Natural killer cell (primary cell): Measurements from ENCODE around the gene PRDM1. TPM values are rescaled to one million over a fixed set of nuclear protein-coding genes. Genes with fewer than 3 reads are reported as not detected.

Experiments used
- ATAC-seq, 3 donors: fragments of 150-1000 bp in 2 of 3; fragments of 200-7000 bp in 1 of 3; cut with Tn5 transposase; 1 replicate in 1 of 3; 2 replicates in 2 of 3; pipeline ENCODE4 v1.10.0; 2021; ENCODE audit warnings: mild to moderate bottlenecking in 2 of 3, moderate library complexity in 2 of 3
- DNase-seq, 2 donors: peaks; one replicate each; pipeline versions ENCODE4 v3.0.0 to v3.0.0-alpha.2; 2013 to 2021; ENCODE audit warnings: mixed read lengths in 1 of 2
- H3K27ac ChIP-seq: one replicate; pipeline ENCODE4 v1.5.1; 2013; ENCODE audit warnings: mild to moderate bottlenecking, low read length
- H3K27me3 ChIP-seq: one replicate; pipeline ENCODE4 v1.6.1; 2013; ENCODE audit warnings: low read length; ENCODE audit not compliant: control insufficient read depth, insufficient read depth
- H3K36me3 ChIP-seq: one replicate; pipeline ENCODE4 v1.6.1; 2013; ENCODE audit warnings: low read length; ENCODE audit not compliant: control insufficient read depth, insufficient read depth
- H3K4me1 ChIP-seq: one replicate; pipeline ENCODE4 v1.6.1; 2013; ENCODE audit warnings: low read length; ENCODE audit not compliant: control insufficient read depth, insufficient read depth
- H3K4me3 ChIP-seq: one replicate; pipeline ENCODE4 v1.5.1; 2013; ENCODE audit warnings: low read length
- H3K9me3 ChIP-seq: one replicate; pipeline ENCODE4 v1.6.1; 2013; ENCODE audit warnings: low read length; ENCODE audit not compliant: control insufficient read depth, insufficient read depth
- H3K27ac Mint-ChIP-seq, 2 donors: one replicate each; pipeline ENCODE4 v1.8.0; 2022; ENCODE audit warnings: mild to moderate bottlenecking in 2 of 2, mixed read lengths in 2 of 2, moderate library complexity in 1 of 2
- H3K27me3 Mint-ChIP-seq, 2 donors: one replicate each; pipeline ENCODE4 v1.8.0; 2022; ENCODE audit warnings: low read depth in 2 of 2, mixed read lengths in 2 of 2
- H3K36me3 Mint-ChIP-seq: one replicate; pipeline ENCODE4 v1.8.0; 2022; ENCODE audit warnings: mixed read lengths
- H3K4me1 Mint-ChIP-seq, 2 donors: one replicate each; pipeline ENCODE4 v1.8.0; 2022; ENCODE audit warnings: mixed read lengths in 2 of 2
- H3K4me3 Mint-ChIP-seq: one replicate; pipeline ENCODE4 v1.8.0; 2022; ENCODE audit warnings: mild to moderate bottlenecking, moderate library complexity, mixed read lengths
- H3K9me3 Mint-ChIP-seq, 2 donors: one replicate each; pipeline ENCODE4 v1.8.0; 2022; ENCODE audit warnings: mixed read lengths in 2 of 2
- WGBS: methylation state at CpG from one replicate; pipeline ENCODE4 v1.1.7; 2013; ENCODE audit warnings: missing lambda C conversion rate; ENCODE audit not compliant: insufficient coverage; 5-methylcytosine and 5-hydroxymethylcytosine counted together
- intact Hi-C: fragments of 100-400 bp; cut with micrococcal nuclease; formaldehyde crosslinking; loops from one replicate; pipeline ENCODE4 v1.14.2; 2022
- total RNA-seq, 4 donors: library from RNA; stranded (reverse); fragments of 120-200 nt in 1 of 4; gene quantifications; one replicate each; pipeline versions ENCODE4 v1.2.3 to v1.2.4, GENCODE V29; 2013 to 2022
- TF ChIP-seq, protein P1 (sequence below): fragments of 200-600 bp; IDR thresholded peaks from one replicate; pipeline ENCODE4 v1.8.0; 2022; ENCODE audit warnings: antibody characterized with exemption

Gene PRDM1
- total RNA-seq, 3 donors from 2014 or later (not counting 1 experiment from before 2014, with no cell fraction given) = 165 to 180 (median 177) TPM

DNA sequence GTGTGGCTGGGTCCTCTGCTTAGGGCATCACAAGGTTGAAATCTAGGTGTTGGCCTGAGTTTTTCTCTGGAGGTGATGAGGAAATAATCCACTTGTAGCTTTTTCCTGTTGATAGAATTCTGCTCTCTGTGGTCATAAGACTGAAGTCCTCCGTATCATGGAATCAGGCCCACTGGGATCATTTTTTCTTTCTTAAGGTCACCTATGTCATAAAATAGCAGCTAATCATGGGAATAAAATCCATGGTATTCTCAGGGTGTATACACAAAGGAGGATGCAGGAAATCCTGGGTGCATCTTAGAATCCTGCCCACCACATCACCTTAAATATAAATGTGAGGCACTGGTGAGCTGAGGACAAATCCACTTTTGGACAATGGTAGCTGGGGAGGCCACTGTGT, 72.7 kb downstream of the PRDM1 start:
- no peaks in the 10 kb centered on the region for H3K27me3 Mint-ChIP-seq
- H3K4me3 ChIP-seq = no peak overlapping the region
- peaks cover 34 to 48% of the 10 kb centered on the region in 2 donors for H3K4me1 Mint-ChIP-seq
- ATAC-seq = no peak
- H3K36me3 ChIP-seq = no peaks in the 10 kb centered on the region
- no peak overlapping the region for H3K4me3 Mint-ChIP-seq
- no peak for DNase-seq
- H3K27ac ChIP-seq = no peak overlapping the region
- H3K36me3 Mint-ChIP-seq = no peaks in the 10 kb centered on the region
- H3K27me3 ChIP-seq = no peaks in the 10 kb centered on the region
- no peaks in the 10 kb centered on the region for H3K9me3 Mint-ChIP-seq
- no peak overlapping the region for H3K27ac Mint-ChIP-seq
- H3K9me3 ChIP-seq = no peaks in the 10 kb centered on the region
- intact Hi-C loops = no loop called here
- H3K4me1 ChIP-seq = peaks cover 12% of the 10 kb centered on the region
- WGBS = 71% methylated on average over 1 of the region's 1 CpG
- TF ChIP-seq, protein P1, sequence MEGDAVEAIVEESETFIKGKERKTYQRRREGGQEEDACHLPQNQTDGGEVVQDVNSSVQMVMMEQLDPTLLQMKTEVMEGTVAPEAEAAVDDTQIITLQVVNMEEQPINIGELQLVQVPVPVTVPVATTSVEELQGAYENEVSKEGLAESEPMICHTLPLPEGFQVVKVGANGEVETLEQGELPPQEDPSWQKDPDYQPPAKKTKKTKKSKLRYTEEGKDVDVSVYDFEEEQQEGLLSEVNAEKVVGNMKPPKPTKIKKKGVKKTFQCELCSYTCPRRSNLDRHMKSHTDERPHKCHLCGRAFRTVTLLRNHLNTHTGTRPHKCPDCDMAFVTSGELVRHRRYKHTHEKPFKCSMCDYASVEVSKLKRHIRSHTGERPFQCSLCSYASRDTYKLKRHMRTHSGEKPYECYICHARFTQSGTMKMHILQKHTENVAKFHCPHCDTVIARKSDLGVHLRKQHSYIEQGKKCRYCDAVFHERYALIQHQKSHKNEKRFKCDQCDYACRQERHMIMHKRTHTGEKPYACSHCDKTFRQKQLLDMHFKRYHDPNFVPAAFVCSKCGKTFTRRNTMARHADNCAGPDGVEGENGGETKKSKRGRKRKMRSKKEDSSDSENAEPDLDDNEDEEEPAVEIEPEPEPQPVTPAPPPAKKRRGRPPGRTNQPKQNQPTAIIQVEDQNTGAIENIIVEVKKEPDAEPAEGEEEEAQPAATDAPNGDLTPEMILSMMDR = no peak

Other genes with a start within 250 kb of the PRDM1 start
- gene ATG5, start 239.4 kb downstream of the PRDM1 start, total RNA-seq = 10 to 100 TPM; 27.5 to 39.0 (median 35.4) TPM